ENCODE results near the gene RPS19BP1. TPM values are rescaled to one million over a fixed set of nuclear protein-coding genes. Genes with fewer than 3 reads are reported as not detected.

The RPS19BP1 gene
- polyA plus RNA-seq, 1 of the 3 experiments (the other 2 are of a cell fraction): 97.2 TPM

Other genes with a start within 250 kb of the RPS19BP1 start
- 4,089 and 4,976 TPM in 2 replicates for gene RPL3, start 213.1 kb downstream of the RPS19BP1 start, polyA plus RNA-seq (2012; rRNA removed)
- 18.1 and 18.7 TPM in 2 replicates for gene SYNGR1, start 182.8 kb downstream of the RPS19BP1 start, polyA plus RNA-seq (2012; rRNA removed)
- gene TAB1, start 133.0 kb downstream of the RPS19BP1 start, polyA plus RNA-seq (2012; rRNA removed): 10.8 and 12.9 TPM in 2 replicates
- 0.16 and 0.21 TPM in 2 replicates for gene MGAT3, start 75.7 kb downstream of the RPS19BP1 start, polyA plus RNA-seq (2012; rRNA removed)
- 7.5 and 7.7 TPM in 2 replicates for gene MIEF1, start 30.5 kb downstream of the RPS19BP1 start, polyA plus RNA-seq (2012; rRNA removed)
- 375 and 436 TPM in 2 replicates for gene ATF4, start 12.2 kb downstream of the RPS19BP1 start, polyA plus RNA-seq (2012; rRNA removed)
- gene CACNA1I, start 38.0 kb upstream of the RPS19BP1 start, polyA plus RNA-seq (2012; rRNA removed): under 0.01 TPM in 1 of 2 replicates, not detected in the other

All from SK-N-SH (cell line).